HepG2 (cell line): ENCODE data around the gene FUT6. TPM values are rescaled to one million over a fixed set of nuclear protein-coding genes. Genes with fewer than 3 reads are reported as not detected.

Source experiments
- BRD4 ChIP-seq: sonication (generic); formaldehyde crosslinking; IDR thresholded peaks from 2 replicates; pipeline ENCODE4 v1.4.0; 2020; ENCODE audit warnings: missing genetic modification reagents
- CEBPG ChIP-seq: IDR thresholded peaks from 2 replicates; pipeline ENCODE4 v1.6.1; 2016
- DNMT3B ChIP-seq: conservative IDR thresholded peaks from 2 replicates; pipeline ENCODE4 v1.6.1; 2016; ENCODE audit warnings: missing biosample characterization, control low read depth
- GTF2F1 ChIP-seq: fragments of 150-350 bp; IDR thresholded peaks from 2 replicates; pipeline ENCODE4 v1.6.1; 2014; ENCODE audit warnings: low read length
- KMT2B ChIP-seq: IDR thresholded peaks from 2 replicates; pipeline ENCODE4 v1.6.1; 2016; ENCODE audit warnings: missing genetic modification reagents, missing compliant biosample characterization
- NFE2 ChIP-seq: sonication (generic); formaldehyde crosslinking; IDR thresholded peaks from 2 replicates; pipeline ENCODE4 v1.4.0; 2020; ENCODE audit warnings: missing genetic modification reagents
- TCF7L2 ChIP-seq: IDR thresholded peaks from 2 replicates; pipeline ENCODE4 v1.6.1; 2011; ENCODE audit warnings: mild to moderate bottlenecking, low read depth, low read length, moderate library complexity
- THYN1 ChIP-seq: sonication (generic); formaldehyde crosslinking; IDR thresholded peaks from 2 replicates; pipeline ENCODE4 v1.8.1; 2023; ENCODE audit warnings: low read depth, mild to moderate bottlenecking, moderate library complexity, missing genetic modification reagents, borderline replicate concordance
- ZNF430 ChIP-seq: sonication (generic); formaldehyde crosslinking; IDR thresholded peaks from 2 replicates; pipeline ENCODE4 v1.9.0; 2021; ENCODE audit warnings: mild to moderate bottlenecking, missing genetic modification reagents
- ZNF468 ChIP-seq: sonication (generic); formaldehyde crosslinking; IDR thresholded peaks from 2 replicates; pipeline ENCODE4 v1.8.0; 2022; ENCODE audit warnings: mild to moderate bottlenecking, moderate library complexity, missing genetic modification reagents
- ZNF616 ChIP-seq: sonication (generic); formaldehyde crosslinking; IDR thresholded peaks from 2 replicates; pipeline ENCODE4 v1.5.0; 2020; ENCODE audit warnings: low read depth, mild to moderate bottlenecking, missing genetic modification reagents
- polyA plus RNA-seq, 8 experiments: library from polyadenylated mRNA; depleted of rRNA in 3 of 8; stranded (reverse) in 7 of 8; unstranded in 1 of 8; fragments of >200 nt; fragmentation: Illumina TruSeq in 4 of 8; extraction: Trizol in 4 of 8; gene quantifications; 2 replicates each; pipeline versions ENCODE4 v1.2.1 to v1.2.3, GENCODE V29; 2011 to 2016; ENCODE audit warnings: low read depth in 4 of 8, missing spikeins in 1 of 8, mixed read lengths in 1 of 8; ENCODE audit not compliant: insufficient read depth in 1 of 8
- total RNA-seq, 5 experiments: library from RNA; depleted of rRNA; stranded (reverse); fragments of >200 nt; fragmentation: Illumina TruSeq; extraction: Trizol; gene quantifications; 2 replicates each; pipeline ENCODE4 v1.2.3, GENCODE V29; 2016; ENCODE audit warnings: low read depth in 1 of 5
- TF ChIP-seq, protein P1 (sequence below): sonication (generic); formaldehyde crosslinking; IDR thresholded peaks from 2 replicates; pipeline ENCODE4 v1.4.0; 2020; ENCODE audit warnings: mild to moderate bottlenecking, missing genetic modification reagents
- TF ChIP-seq, protein P2 (sequence below): IDR thresholded peaks from 2 replicates; pipeline ENCODE4 v1.6.1; 2016; ENCODE audit warnings: missing biosample characterization, missing genetic modification reagents, low read depth
- TF ChIP-seq, protein P3 (sequence below): sonication (generic); formaldehyde crosslinking; IDR thresholded peaks from 2 replicates; pipeline ENCODE4 v1.5.0; 2020; ENCODE audit warnings: missing genetic modification reagents, mild to moderate bottlenecking, borderline replicate concordance
- TF ChIP-seq, protein P4 (sequence below): sonication (generic); formaldehyde crosslinking; IDR thresholded peaks from 2 replicates; pipeline ENCODE4 v1.4.0; 2020; ENCODE audit warnings: missing genetic modification reagents
- TF ChIP-seq, protein P5 (sequence below): sonication (generic); formaldehyde crosslinking; IDR thresholded peaks from 2 replicates; pipeline ENCODE4 v1.5.0; 2020; ENCODE audit warnings: mild to moderate bottlenecking, missing genetic modification reagents, borderline replicate concordance
- TF ChIP-seq, protein P6 (sequence below): sonication (generic); formaldehyde crosslinking; IDR thresholded peaks from 2 replicates; pipeline ENCODE4 v1.8.1; 2022; ENCODE audit warnings: low read depth, mild to moderate bottlenecking, missing genetic modification reagents

The FUT6 gene
- total and polyA plus RNA-seq, 2 of the 13 experiments (the other 11 are each of a cell fraction or from before 2014, with no cell fraction given) = 8.2 to 27.7 TPM

DNA sequence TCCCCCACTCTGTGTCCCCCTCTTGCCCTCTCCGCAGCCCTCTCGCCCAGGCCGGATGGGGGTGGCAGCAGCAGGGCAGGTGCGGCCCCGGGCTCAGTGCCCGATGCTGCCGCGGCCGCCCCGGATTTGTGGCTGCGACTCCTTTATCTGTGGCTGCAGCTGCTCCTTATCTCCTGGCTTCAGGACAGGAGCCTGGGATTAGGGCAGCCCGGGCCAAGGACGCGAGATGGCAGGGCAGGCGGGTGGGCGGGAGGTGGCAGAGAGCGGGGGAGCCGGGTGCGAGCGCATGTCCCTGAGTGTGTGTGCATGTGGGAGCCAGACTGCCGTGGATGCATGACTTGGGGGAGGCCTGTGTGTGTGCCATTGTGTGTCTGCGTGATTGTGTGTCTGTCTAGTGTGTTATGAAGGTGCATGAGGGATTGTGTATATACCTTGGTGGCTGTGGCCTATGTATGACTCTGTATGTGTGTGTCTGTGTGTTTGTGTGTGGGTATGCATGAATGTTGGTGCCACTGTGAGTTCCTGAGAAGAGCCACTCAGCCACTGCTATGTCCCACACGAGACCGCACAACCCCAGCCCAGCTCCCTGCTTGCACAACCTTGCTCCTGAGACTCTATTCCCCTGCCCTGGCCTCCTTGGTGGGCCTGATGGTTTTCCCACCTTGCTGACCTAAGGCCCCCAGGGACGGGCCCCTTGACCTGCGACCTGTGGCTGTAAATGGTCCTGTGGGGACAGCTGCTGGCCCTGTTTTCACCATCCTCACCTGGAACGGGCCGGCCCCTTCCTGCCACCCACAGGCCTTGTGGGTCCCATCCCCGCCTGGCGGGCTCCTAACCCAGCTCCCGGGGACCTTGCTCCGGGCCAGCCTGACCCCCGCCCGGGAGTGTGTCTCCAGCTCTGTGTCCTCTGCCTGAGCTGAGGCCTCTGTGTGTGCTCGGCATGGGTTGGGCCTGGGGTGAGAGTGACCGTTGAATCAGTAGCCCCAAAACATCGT, 40.0 kb downstream of the FUT6 start (continued):
- TF ChIP-seq DNMT3B (CRISPR knock-in tag) (no peak), THYN1 (CRISPR knock-in tag) (no peak), ZNF616 (0 out of 2 replicates have a peak, but pooled peaks have one; percentile 49), ZNF468 (CRISPR knock-in tag) (no peak), BRD4 (CRISPR knock-in tag) (0 out of 2 replicates have a peak, but pooled peaks have one; percentile 26), TCF7L2 (no peak), CEBPG (CRISPR knock-in tag) (no peak), KMT2B (no peak), NFE2 (CRISPR knock-in tag) (no peak), ZNF430 (CRISPR knock-in tag) (peak; percentile 43; the same call in 1 of the 2 replicates), GTF2F1 (no peak)
- TF ChIP-seq, protein P1, sequence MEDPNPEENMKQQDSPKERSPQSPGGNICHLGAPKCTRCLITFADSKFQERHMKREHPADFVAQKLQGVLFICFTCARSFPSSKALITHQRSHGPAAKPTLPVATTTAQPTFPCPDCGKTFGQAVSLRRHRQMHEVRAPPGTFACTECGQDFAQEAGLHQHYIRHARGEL (CRISPR knock-in tag) = no peak
- TF ChIP-seq, protein P2, sequence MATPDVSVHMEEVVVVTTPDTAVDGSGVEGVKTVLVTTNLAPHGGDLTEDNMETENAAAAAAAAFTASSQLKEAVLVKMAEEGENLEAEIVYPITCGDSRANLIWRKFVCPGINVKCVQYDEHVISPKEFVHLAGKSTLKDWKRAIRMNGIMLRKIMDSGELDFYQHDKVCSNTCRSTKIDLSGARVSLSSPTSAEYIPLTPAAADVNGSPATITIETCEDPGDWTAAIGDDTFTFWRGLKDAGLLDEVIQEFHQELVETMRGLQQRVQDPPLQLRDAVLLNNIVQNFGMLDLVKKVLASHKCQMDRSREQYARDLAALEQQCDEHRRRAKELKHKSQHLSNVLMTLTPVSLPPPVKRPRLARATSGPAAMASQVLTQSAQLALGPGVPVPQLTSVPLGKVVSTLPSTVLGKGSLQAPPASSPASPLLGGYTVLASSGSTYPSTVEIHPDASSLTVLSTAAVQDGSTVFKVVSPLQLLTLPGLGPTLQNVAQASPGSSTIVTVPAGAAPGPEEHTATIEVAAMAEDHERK (CRISPR knock-in tag) = no peak
- TF ChIP-seq, protein P3, sequence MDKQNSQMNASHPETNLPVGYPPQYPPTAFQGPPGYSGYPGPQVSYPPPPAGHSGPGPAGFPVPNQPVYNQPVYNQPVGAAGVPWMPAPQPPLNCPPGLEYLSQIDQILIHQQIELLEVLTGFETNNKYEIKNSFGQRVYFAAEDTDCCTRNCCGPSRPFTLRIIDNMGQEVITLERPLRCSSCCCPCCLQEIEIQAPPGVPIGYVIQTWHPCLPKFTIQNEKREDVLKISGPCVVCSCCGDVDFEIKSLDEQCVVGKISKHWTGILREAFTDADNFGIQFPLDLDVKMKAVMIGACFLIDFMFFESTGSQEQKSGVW (CRISPR knock-in tag) = no peak
- TF ChIP-seq, protein P4, sequence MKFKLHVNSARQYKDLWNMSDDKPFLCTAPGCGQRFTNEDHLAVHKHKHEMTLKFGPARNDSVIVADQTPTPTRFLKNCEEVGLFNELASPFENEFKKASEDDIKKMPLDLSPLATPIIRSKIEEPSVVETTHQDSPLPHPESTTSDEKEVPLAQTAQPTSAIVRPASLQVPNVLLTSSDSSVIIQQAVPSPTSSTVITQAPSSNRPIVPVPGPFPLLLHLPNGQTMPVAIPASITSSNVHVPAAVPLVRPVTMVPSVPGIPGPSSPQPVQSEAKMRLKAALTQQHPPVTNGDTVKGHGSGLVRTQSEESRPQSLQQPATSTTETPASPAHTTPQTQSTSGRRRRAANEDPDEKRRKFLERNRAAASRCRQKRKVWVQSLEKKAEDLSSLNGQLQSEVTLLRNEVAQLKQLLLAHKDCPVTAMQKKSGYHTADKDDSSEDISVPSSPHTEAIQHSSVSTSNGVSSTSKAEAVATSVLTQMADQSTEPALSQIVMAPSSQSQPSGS (CRISPR knock-in tag) = no peak
- TF ChIP-seq, protein P5, sequence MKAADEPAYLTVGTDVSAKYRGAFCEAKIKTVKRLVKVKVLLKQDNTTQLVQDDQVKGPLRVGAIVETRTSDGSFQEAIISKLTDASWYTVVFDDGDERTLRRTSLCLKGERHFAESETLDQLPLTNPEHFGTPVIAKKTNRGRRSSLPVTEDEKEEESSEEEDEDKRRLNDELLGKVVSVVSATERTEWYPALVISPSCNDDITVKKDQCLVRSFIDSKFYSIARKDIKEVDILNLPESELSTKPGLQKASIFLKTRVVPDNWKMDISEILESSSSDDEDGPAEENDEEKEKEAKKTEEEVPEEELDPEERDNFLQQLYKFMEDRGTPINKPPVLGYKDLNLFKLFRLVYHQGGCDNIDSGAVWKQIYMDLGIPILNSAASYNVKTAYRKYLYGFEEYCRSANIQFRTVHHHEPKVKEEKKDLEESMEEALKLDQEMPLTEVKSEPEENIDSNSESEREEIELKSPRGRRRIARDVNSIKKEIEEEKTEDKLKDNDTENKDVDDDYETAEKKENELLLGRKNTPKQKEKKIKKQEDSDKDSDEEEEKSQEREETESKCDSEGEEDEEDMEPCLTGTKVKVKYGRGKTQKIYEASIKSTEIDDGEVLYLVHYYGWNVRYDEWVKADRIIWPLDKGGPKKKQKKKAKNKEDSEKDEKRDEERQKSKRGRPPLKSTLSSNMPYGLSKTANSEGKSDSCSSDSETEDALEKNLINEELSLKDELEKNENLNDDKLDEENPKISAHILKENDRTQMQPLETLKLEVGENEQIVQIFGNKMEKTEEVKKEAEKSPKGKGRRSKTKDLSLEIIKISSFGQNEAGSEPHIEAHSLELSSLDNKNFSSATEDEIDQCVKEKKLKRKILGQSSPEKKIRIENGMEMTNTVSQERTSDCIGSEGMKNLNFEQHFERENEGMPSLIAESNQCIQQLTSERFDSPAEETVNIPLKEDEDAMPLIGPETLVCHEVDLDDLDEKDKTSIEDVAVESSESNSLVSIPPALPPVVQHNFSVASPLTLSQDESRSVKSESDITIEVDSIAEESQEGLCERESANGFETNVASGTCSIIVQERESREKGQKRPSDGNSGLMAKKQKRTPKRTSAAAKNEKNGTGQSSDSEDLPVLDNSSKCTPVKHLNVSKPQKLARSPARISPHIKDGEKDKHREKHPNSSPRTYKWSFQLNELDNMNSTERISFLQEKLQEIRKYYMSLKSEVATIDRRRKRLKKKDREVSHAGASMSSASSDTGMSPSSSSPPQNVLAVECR (CRISPR knock-in tag) = 0 out of 2 replicates have a peak, but pooled peaks have one; percentile 14
- TF ChIP-seq, protein P6, sequence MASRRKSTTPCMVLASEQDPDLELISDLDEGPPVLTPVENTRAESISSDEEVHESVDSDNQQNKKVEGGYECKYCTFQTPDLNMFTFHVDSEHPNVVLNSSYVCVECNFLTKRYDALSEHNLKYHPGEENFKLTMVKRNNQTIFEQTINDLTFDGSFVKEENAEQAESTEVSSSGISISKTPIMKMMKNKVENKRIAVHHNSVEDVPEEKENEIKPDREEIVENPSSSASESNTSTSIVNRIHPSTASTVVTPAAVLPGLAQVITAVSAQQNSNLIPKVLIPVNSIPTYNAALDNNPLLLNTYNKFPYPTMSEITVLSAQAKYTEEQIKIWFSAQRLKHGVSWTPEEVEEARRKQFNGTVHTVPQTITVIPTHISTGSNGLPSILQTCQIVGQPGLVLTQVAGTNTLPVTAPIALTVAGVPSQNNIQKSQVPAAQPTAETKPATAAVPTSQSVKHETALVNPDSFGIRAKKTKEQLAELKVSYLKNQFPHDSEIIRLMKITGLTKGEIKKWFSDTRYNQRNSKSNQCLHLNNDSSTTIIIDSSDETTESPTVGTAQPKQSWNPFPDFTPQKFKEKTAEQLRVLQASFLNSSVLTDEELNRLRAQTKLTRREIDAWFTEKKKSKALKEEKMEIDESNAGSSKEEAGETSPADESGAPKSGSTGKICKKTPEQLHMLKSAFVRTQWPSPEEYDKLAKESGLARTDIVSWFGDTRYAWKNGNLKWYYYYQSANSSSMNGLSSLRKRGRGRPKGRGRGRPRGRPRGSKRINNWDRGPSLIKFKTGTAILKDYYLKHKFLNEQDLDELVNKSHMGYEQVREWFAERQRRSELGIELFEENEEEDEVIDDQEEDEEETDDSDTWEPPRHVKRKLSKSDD (CRISPR knock-in tag) = no peak
